ENCODE measurements around the gene TLCD1. TPM values are rescaled to one million over a fixed set of nuclear protein-coding genes. Genes with fewer than 3 reads are reported as not detected.
A peak's percentile ranks its signal among the peaks of the same experiment; 100 is the strongest.

The TLCD1 gene
- total and polyA plus RNA-seq, 2 experiments from 2014 or later = 4.8 to 14.2 TPM

DNA sequence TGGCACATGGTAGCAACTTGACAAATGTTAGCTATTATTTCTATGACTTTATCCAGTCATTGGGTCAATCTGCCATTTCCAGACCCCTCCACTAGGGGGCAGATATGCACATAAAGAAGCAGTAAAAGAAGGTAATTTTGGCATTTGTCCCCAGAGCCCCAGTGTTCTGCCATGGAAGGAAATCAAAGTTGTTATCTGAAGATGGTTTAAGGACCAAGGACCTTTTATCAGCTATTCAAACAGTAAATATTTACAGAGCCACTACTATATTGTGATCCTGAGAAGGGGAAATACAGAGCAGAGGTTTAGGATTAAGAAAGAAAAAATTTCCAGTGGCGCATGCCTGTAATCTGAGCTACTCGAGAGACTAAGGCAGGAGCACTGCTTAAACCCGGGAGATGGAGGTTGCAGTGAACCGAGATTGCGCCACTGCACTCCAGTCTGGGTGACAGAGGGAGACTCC lies 37.8 kb upstream of the TLCD1 start:
- H3K79me2 ChIP-seq (ENCODE audit: insufficient read depth) = peaks cover 25% of the 10 kb centered on the region
- no peak overlapping the region for H3K4me2 ChIP-seq (ENCODE audit: unreplicated experiment)
- H3K36me3 ChIP-seq (ENCODE audit: low read depth) = peaks cover 10% of the 10 kb centered on the region; the same call in 1 of the 2 replicates
- H4K20me1 ChIP-seq (ENCODE audit: insufficient read depth) = no peaks in the 10 kb centered on the region
- no peak overlapping the region for H3K27ac ChIP-seq
- in situ Hi-C loops (cut with MboI) = loop anchor here (10.0 kb wide), 1 partner anchor 131 kb away; the partner anchor contains the start of gene FLOT2
- H2AFZ ChIP-seq = no peak overlapping the region
- H3K27me3 ChIP-seq (replicated peaks; ENCODE audit: insufficient read depth) = no peaks in the 10 kb centered on the region
- H3K9me2 ChIP-seq (ENCODE audit: insufficient read depth) = no peaks in the 10 kb centered on the region
- no peaks in the 10 kb centered on the region for H3K9me3 ChIP-seq (ENCODE audit: low read depth)
- WGBS, 2 experiments (ENCODE audit: low coverage in 1 of 2, low lambda C conversion rate in 2 of 2, missing lambda C conversion rate in 2 of 2) = 77 to 83% methylated on average over 5 of the region's 5 CpGs
- TF ChIP-seq EZH2 (IDR thresholded peaks at IDR 0.05; ENCODE audit: insufficient read depth, poor library complexity, severe bottlenecking) (no peak), EZH2phosphoT487 (IDR thresholded peaks at IDR 0.05; ENCODE audit: insufficient read depth, low read depth) (no peak)
- H3F3A ChIP-seq (ENCODE audit: insufficient read depth) = peaks cover 8% of the 10 kb centered on the region; the same call in 1 of the 2 replicates
- no peak overlapping the region for H3K9ac ChIP-seq
- no peaks in the 10 kb centered on the region for H3K4me1 ChIP-seq (ENCODE audit: insufficient read depth)
- H3K4me3 ChIP-seq = no peak overlapping the region
- peak; percentile 84 for DNase-seq

DNA sequence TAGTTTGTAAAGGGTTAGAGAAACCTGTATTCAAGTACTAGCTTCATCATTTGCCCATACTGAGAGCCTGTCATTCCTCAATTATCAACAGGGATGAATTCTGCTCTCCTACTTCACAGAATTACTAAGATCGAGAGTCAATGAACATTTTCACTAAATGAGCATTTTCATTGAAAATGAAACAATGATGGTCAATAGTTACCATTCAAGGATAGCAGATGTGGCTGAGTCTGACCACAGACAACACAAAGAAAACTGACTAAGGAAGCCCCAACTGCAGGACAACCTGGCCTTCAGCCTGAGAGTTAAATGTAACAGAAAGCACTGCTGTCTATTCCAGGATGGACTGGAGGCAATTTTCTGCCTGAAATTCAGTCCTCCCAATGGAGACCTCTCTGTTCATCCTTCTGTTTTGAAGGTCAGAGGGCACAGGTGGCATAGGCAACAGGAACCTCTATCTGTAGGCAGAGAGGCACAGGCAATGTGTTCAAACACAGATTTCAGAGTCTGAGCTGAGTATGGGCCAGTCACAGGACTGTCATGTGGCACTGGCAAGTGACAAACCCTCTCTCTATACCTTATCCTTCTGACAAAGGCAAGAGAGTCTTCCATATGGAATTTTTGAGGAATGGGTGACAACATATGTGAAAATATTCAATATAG lies 37.2 kb upstream of the TLCD1 start:
- Histone ChIP-seq H3K4me1 (ENCODE audit: insufficient read depth) (no peaks in the 10 kb centered on the region), H3K9me3 (ENCODE audit: low read depth) (no peaks in the 10 kb centered on the region), H3K4me2 (ENCODE audit: unreplicated experiment) (no peak overlapping the region), H3K4me3 (no peak overlapping the region), H3K27ac (no peak overlapping the region), H3K79me2 (ENCODE audit: insufficient read depth) (peaks cover 23% of the 10 kb centered on the region), H2AFZ (no peak overlapping the region), H3K9ac (no peak overlapping the region), H3F3A (ENCODE audit: insufficient read depth) (peaks cover 8% of the 10 kb centered on the region; the same call in 1 of the 2 replicates), H3K36me3 (ENCODE audit: low read depth) (peaks cover 10% of the 10 kb centered on the region; the same call in 1 of the 2 replicates), H4K20me1 (ENCODE audit: insufficient read depth) (no peaks in the 10 kb centered on the region), H3K9me2 (ENCODE audit: insufficient read depth) (no peaks in the 10 kb centered on the region), H3K27me3 (replicated peaks; ENCODE audit: insufficient read depth) (no peaks in the 10 kb centered on the region)
- 61 to 72% methylated on average over 1 of the region's 1 CpG for WGBS, 2 experiments (ENCODE audit: low coverage in 1 of 2, low lambda C conversion rate in 2 of 2, missing lambda C conversion rate in 2 of 2)
- in situ Hi-C loops (cut with MboI) = loop anchor here (10.0 kb wide), 1 partner anchor 132 kb away; the partner anchor contains the start of gene FLOT2
- no peak for DNase-seq
- TF ChIP-seq EZH2 (IDR thresholded peaks at IDR 0.05; ENCODE audit: insufficient read depth, poor library complexity, severe bottlenecking) (no peak), EZH2phosphoT487 (IDR thresholded peaks at IDR 0.05; ENCODE audit: insufficient read depth, low read depth) (no peak)

DNA sequence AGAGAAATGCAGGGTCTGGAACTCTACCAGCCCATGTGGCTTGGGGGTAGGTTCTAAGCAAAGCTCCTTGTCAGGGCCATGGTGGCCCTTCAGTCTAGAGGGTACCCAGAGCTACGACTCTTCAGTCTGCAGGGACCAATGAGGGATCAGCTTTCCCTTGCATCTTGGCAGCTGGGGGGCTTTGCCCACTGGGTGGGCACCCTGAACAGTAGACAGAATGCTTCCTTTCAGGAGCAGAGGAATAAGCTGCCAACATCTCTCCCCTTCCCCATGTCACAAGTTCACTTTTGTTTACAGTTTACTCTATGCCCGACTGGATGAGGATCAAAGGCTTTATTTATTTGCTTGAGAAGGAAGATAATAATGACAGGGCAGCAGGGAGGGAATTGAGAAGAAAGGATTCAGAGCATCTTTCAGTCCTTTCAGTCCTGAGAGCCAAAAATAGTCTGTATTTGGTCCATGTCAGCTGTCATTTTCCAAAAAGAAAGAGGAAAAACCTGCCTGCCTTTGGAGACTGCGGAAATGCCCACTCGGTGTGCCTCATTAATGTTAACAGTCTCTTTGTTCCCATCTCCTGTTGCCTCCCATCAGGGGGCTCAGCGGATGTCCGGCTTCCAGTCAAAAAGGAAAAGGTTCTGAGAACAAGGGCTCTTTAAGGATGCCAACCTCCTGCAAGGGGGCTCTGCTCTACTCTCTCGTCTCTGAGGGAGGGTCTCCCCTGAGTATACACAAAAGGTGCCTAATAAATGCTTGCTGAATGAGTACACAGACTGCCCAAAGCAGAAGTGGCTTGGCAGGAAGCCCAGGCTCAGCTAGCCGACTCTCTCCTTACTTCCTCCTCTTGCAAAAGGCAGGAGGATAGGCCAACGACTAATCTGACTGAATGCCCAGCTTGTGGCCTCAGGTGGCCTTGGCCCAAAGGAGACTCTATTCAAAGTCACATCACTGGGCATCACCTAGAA lies 34.8 kb upstream of the TLCD1 start:
- H3K36me3 ChIP-seq (ENCODE audit: low read depth) = peaks cover 10% of the 10 kb centered on the region; the same call in 1 of the 2 replicates
- no peaks in the 10 kb centered on the region for H4K20me1 ChIP-seq (ENCODE audit: insufficient read depth)
- 51 to 55% methylated on average over 9 of the region's 9 CpGs for WGBS, 2 experiments (ENCODE audit: low coverage in 1 of 2, low lambda C conversion rate in 2 of 2, missing lambda C conversion rate in 2 of 2)
- TF ChIP-seq EZH2phosphoT487 (IDR thresholded peaks at IDR 0.05; ENCODE audit: insufficient read depth, low read depth) (no peak), EZH2 (IDR thresholded peaks at IDR 0.05; ENCODE audit: insufficient read depth, poor library complexity, severe bottlenecking) (no peak)
- H3K27me3 ChIP-seq (replicated peaks; ENCODE audit: insufficient read depth) = no peaks in the 10 kb centered on the region
- peaks cover 8% of the 10 kb centered on the region; the same call in 1 of the 2 replicates for H3F3A ChIP-seq (ENCODE audit: insufficient read depth)
- H3K4me2 ChIP-seq (ENCODE audit: unreplicated experiment) = no peak overlapping the region
- H3K4me3 ChIP-seq = no peak overlapping the region
- no peak overlapping the region for H2AFZ ChIP-seq
- H3K27ac ChIP-seq = peak overlapping the region; percentile 28; the same call in 1 of the 2 replicates
- in situ Hi-C loops (cut with MboI) = loop anchor here (10.0 kb wide), 1 partner anchor 134 kb away; the partner anchor contains the start of gene FLOT2
- no peaks in the 10 kb centered on the region for H3K9me2 ChIP-seq (ENCODE audit: insufficient read depth)
- no peak overlapping the region for H3K9ac ChIP-seq
- H3K79me2 ChIP-seq (ENCODE audit: insufficient read depth) = 0 out of 2 replicates have a peak, but pooled peaks cover 7% of the 10 kb centered on the region
- H3K4me1 ChIP-seq (ENCODE audit: insufficient read depth) = no peaks in the 10 kb centered on the region
- DNase-seq = peak; percentile 78
- H3K9me3 ChIP-seq (ENCODE audit: low read depth) = no peaks in the 10 kb centered on the region

DNA sequence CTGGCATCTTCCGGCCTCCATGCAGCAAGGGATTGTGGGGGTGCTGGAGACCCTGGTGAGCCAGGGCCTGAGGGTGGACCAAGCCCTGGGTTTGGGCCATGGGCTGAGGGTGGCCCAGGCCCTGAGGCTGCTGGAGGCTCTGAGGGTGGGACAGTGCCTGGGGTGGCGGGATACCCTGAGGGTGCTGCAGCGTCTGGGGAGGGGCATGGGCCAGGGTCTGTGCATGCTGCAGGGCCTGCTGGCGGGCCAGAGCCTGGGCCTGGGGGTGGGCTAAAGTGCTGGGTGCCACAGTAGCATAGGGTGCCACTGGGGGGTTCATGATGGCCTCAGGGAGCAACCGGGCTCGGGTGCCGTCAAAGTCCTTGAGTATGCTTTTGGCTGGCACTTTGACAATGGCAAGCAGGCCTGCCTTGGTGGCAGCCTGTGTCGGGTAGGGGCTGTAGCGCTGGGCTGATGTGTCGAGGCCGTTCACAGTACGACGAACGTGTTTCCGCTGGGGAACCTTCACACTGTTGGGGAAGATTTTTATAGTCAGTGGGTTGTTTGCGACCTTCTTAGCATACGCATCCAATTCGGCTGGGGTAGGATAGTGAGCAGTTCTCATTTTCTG lies 33.3 kb upstream of the TLCD1 start:
- H3K79me2 ChIP-seq (ENCODE audit: insufficient read depth) = 0 out of 2 replicates have a peak, but pooled peaks cover 7% of the 10 kb centered on the region
- H3F3A ChIP-seq (ENCODE audit: insufficient read depth) = peaks cover 11% of the 10 kb centered on the region; the same call in 1 of the 2 replicates
- H3K4me3 ChIP-seq = no peak overlapping the region
- no peaks in the 10 kb centered on the region; the same call in 1 of the 2 replicates for H3K36me3 ChIP-seq (ENCODE audit: low read depth)
- in situ Hi-C loops (cut with MboI) = no loop called here
- no peak overlapping the region for H3K4me2 ChIP-seq (ENCODE audit: unreplicated experiment)
- DNase-seq = no peak
- no peaks in the 10 kb centered on the region for H4K20me1 ChIP-seq (ENCODE audit: insufficient read depth)
- TF ChIP-seq EZH2phosphoT487 (IDR thresholded peaks at IDR 0.05; ENCODE audit: insufficient read depth, low read depth) (no peak), EZH2 (IDR thresholded peaks at IDR 0.05; ENCODE audit: insufficient read depth, poor library complexity, severe bottlenecking) (no peak)
- H3K27me3 ChIP-seq (replicated peaks; ENCODE audit: insufficient read depth) = no peaks in the 10 kb centered on the region
- H3K9ac ChIP-seq = no peak overlapping the region
- no peaks in the 10 kb centered on the region for H3K9me2 ChIP-seq (ENCODE audit: insufficient read depth)
- no peaks in the 10 kb centered on the region for H3K4me1 ChIP-seq (ENCODE audit: insufficient read depth)
- H3K27ac ChIP-seq = no peak overlapping the region
- WGBS, 2 experiments (ENCODE audit: low coverage in 1 of 2, low lambda C conversion rate in 2 of 2, missing lambda C conversion rate in 2 of 2) = 93 to 97% methylated on average over 15 to 18 of the region's 18 CpGs
- no peak overlapping the region for H2AFZ ChIP-seq
- no peaks in the 10 kb centered on the region for H3K9me3 ChIP-seq (ENCODE audit: low read depth)

Data from GM23248 (cell line).